Memory B cell (primary cell): ENCODE data around the gene LEPROT.
"Not testable (repeated sequence)": the region's sequence is repeated elsewhere in the genome, so short reads cannot be mapped to it uniquely, and the experiment has no call there.

ENCODE experiments used
- ATAC-seq: fragments of 150-1000 bp; cut with Tn5 transposase; 2 replicates; pipeline ENCODE4 v1.10.0; 2021; ENCODE audit warnings: low read depth, mild to moderate bottlenecking, moderate library complexity
- DNase-seq, 2 donors: peaks; one replicate each; pipeline ENCODE4 v3.0.0; 2022; ENCODE audit warnings: low spot score in 2 of 2
- H3K27ac Mint-ChIP-seq: one replicate; pipeline ENCODE4 v1.8.0; 2022; ENCODE audit warnings: mild to moderate bottlenecking, moderate library complexity, mixed read lengths
- H3K27me3 Mint-ChIP-seq: one replicate; pipeline ENCODE4 v1.8.0; 2022; ENCODE audit warnings: mixed read lengths
- H3K36me3 Mint-ChIP-seq: one replicate; pipeline ENCODE4 v1.8.0; 2022; ENCODE audit warnings: mild to moderate bottlenecking, mixed read lengths
- H3K4me1 Mint-ChIP-seq: one replicate; pipeline ENCODE4 v1.8.0; 2022; ENCODE audit warnings: mixed read lengths
- H3K4me3 Mint-ChIP-seq: one replicate; pipeline ENCODE4 v1.8.0; 2022; ENCODE audit warnings: mild to moderate bottlenecking, moderate library complexity, mixed read lengths
- H3K9me3 Mint-ChIP-seq: one replicate; pipeline ENCODE4 v1.8.0; 2022; ENCODE audit warnings: mixed read lengths

LEPROT gene, protein sequence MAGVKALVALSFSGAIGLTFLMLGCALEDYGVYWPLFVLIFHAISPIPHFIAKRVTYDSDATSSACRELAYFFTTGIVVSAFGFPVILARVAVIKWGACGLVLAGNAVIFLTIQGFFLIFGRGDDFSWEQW

GRCh38 chr1:65420590-65421350 is at the start of gene LEPROT, which contains the start of gene LEPR:
Gene LEPROT, plus strand, starts transcription at chr1:65420668. Its CDS starts 57 bp downstream, at chr1:65420725.
Gene LEPR, plus strand, starts transcription at chr1:65420668. Its CDS starts 144,898 bp downstream, at chr1:65565566.
- DNase-seq (no peak), ATAC-seq (no peak)
- Mint-ChIP-seq H3K36me3 (peaks cover 8% of the 10 kb centered on the region), H3K4me3 (no peak within 1 kb of the TSS), H3K27me3 (no peaks in the 10 kb centered on the region), H3K4me1 (peaks cover 8% of the 10 kb centered on the region), H3K27ac (peak within 1 kb of the TSS; percentile 64), H3K9me3 (no peaks in the 10 kb centered on the region)

- ATAC-seq (no peak), DNase-seq (no peak)
- Mint-ChIP-seq H3K4me3 (no peak overlapping the region), H3K36me3 (peaks cover 5% of the 10 kb centered on the region), H3K4me1 (no peaks in the 10 kb centered on the region), H3K9me3 (peaks cover 3% of the 10 kb centered on the region), H3K27me3 (peaks cover 10% of the 10 kb centered on the region), H3K27ac (no peak overlapping the region)
These were observed 48.9 kb upstream of the LEPROT start for GRCh38 chr1:65371544-65371943.

GRCh38 chr1:65372557-65372956 is 47.9 kb upstream of the LEPROT start:
- Mint-ChIP-seq H3K27me3 (peaks cover 10% of the 10 kb centered on the region), H3K4me1 (no peaks in the 10 kb centered on the region), H3K4me3 (no peak overlapping the region), H3K9me3 (peaks cover 3% of the 10 kb centered on the region), H3K27ac (no peak overlapping the region), H3K36me3 (peaks cover 5% of the 10 kb centered on the region)
- no peak for ATAC-seq
- DNase-seq = no peak

- H3K27me3 Mint-ChIP-seq = peaks cover 10% of the 10 kb centered on the region
- H3K27ac Mint-ChIP-seq = no peak overlapping the region
- no peak for DNase-seq
- H3K4me3 Mint-ChIP-seq = no peak overlapping the region
- ATAC-seq = no peak
- H3K36me3 Mint-ChIP-seq = peaks cover 7% of the 10 kb centered on the region
- no peaks in the 10 kb centered on the region for H3K4me1 Mint-ChIP-seq
- peaks cover 3% of the 10 kb centered on the region for H3K9me3 Mint-ChIP-seq
These were observed 42.8 kb upstream of the LEPROT start for GRCh38 chr1:65377496-65378246.

GRCh38 chr1:65378247-65378946 is 42.1 kb upstream of the LEPROT start:
- H3K36me3 Mint-ChIP-seq = peaks cover 7% of the 10 kb centered on the region
- no peak overlapping the region for H3K27ac Mint-ChIP-seq

DNA sequence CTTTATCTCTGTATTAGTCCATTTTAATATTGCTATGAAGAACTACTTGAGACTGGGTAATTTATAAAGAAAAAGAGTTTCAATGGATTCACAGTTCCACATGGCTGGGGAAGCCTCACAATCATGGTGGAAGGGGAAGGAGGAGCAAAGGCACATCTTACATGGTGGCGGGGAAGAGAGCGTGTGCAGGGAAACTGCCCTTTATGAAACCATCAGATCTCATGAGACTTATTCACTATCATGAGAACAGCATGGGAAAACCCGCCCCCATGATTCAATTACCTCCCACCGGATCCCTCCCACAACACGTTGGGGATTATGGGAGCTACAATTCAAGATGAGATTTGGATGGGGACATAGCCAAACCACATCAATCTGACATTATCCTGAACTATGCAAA is 36.0 kb upstream of the LEPROT start:
- H3K4me3 Mint-ChIP-seq, H3K27ac Mint-ChIP-seq, H3K4me1 Mint-ChIP-seq, H3K36me3 Mint-ChIP-seq, H3K27me3 Mint-ChIP-seq, DNase-seq, H3K9me3 Mint-ChIP-seq, ATAC-seq: not testable (repeated sequence)

More at GRCh38 chr1:65378247-65378946, 42.1 kb upstream of the LEPROT start:
- no peak for ATAC-seq
- DNase-seq = no peak
- Mint-ChIP-seq H3K9me3 (peaks cover 3% of the 10 kb centered on the region), H3K4me1 (no peaks in the 10 kb centered on the region), H3K4me3 (no peak overlapping the region), H3K27me3 (peaks cover 12% of the 10 kb centered on the region)

DNA sequence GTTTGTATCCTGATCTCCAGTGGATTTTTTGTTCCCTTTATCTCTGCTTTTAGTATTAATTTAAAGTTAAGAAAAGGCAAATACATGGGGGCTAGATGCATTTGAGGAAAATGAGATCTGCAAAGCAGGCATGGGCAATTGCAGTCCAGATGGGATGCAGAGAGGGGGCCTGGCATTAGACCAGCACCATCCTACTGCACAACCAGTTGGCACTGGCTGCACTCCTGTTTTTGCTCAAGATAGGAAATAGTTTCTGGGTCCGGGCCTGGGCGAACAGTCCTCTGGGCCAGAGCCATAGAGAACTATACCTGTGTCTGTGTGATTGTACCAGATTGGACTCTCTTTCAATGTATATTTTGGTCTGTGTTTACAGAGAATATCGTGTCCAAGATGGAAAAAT is 34.0 kb upstream of the LEPROT start:
- Mint-ChIP-seq H3K27me3 (peaks cover 4% of the 10 kb centered on the region), H3K4me3 (no peak overlapping the region)
- no peak for ATAC-seq

GRCh38 chr1:65387821-65388220 is 32.6 kb upstream of the LEPROT start:
- Mint-ChIP-seq H3K4me3 (no peak overlapping the region), H3K9me3 (no peaks in the 10 kb centered on the region), H3K27ac (no peak overlapping the region), H3K27me3 (peaks cover 3% of the 10 kb centered on the region), H3K36me3 (no peaks in the 10 kb centered on the region), H3K4me1 (no peaks in the 10 kb centered on the region)
- no peak for DNase-seq
- no peak for ATAC-seq

More for the DNA sequence above, 34.0 kb upstream of the LEPROT start:
- no peak overlapping the region for H3K27ac Mint-ChIP-seq
- H3K4me1 Mint-ChIP-seq = no peaks in the 10 kb centered on the region
- no peaks in the 10 kb centered on the region for H3K36me3 Mint-ChIP-seq
- DNase-seq = no peak
- no peaks in the 10 kb centered on the region for H3K9me3 Mint-ChIP-seq

- no peak for ATAC-seq
- Mint-ChIP-seq H3K9me3 (no peaks in the 10 kb centered on the region), H3K4me3 (no peak overlapping the region), H3K36me3 (no peaks in the 10 kb centered on the region), H3K27me3 (peaks cover 2% of the 10 kb centered on the region), H3K4me1 (no peaks in the 10 kb centered on the region), H3K27ac (no peak overlapping the region)
- no peak for DNase-seq
These were observed 31.4 kb upstream of the LEPROT start for GRCh38 chr1:65388908-65389695.

DNA sequence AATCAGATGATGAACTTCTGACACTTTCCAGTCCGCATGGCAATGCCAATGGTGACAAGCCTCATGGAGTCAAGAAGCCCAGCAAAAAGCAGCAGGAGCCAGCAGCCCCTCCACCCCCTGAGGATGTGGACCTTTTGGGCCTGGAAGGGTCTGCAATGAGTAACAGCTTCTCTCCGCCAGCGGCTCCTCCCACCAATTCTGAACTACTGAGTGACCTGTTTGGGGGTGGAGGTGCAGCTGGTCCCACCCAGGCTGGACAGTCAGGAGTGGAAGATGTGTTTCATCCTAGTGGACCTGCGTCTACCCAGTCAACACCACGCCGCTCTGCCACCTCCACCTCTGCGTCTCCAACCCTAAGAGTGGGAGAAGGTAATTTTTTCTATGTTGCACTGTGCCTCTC is 28.0 kb upstream of the LEPROT start:
- no peaks in the 10 kb centered on the region for H3K4me1 Mint-ChIP-seq

GRCh38 chr1:65393347-65393746 is 27.1 kb upstream of the LEPROT start:
- H3K9me3 Mint-ChIP-seq = no peaks in the 10 kb centered on the region
- ATAC-seq = no peak
- H3K4me1 Mint-ChIP-seq = no peaks in the 10 kb centered on the region
- no peak for DNase-seq
- peaks cover under 1% of the 10 kb centered on the region for H3K27me3 Mint-ChIP-seq
- H3K4me3 Mint-ChIP-seq = no peak overlapping the region
- no peak overlapping the region for H3K27ac Mint-ChIP-seq
- peaks cover 1% of the 10 kb centered on the region for H3K36me3 Mint-ChIP-seq

More for the DNA sequence above, 28.0 kb upstream of the LEPROT start:
- ATAC-seq = no peak
- H3K36me3 Mint-ChIP-seq = peaks cover 1% of the 10 kb centered on the region
- H3K27ac Mint-ChIP-seq = no peak overlapping the region
- H3K27me3 Mint-ChIP-seq = no peaks in the 10 kb centered on the region
- no peak overlapping the region for H3K4me3 Mint-ChIP-seq
- no peak for DNase-seq
- H3K9me3 Mint-ChIP-seq = no peaks in the 10 kb centered on the region

- DNase-seq = no peak
- H3K36me3 Mint-ChIP-seq = peaks cover 1% of the 10 kb centered on the region
- H3K27me3 Mint-ChIP-seq = peaks cover 1% of the 10 kb centered on the region
These were observed 26.5 kb upstream of the LEPROT start for GRCh38 chr1:65393928-65394327.

GRCh38 chr1:65395887-65396612 is 24.4 kb upstream of the LEPROT start:
- H3K4me1 Mint-ChIP-seq = no peaks in the 10 kb centered on the region
- no peaks in the 10 kb centered on the region for H3K9me3 Mint-ChIP-seq
- DNase-seq (no peak), ATAC-seq (no peak)
- no peak overlapping the region for H3K27ac Mint-ChIP-seq
- peaks cover 1% of the 10 kb centered on the region for H3K36me3 Mint-ChIP-seq
- H3K4me3 Mint-ChIP-seq = no peak overlapping the region
- H3K27me3 Mint-ChIP-seq = peaks cover 1% of the 10 kb centered on the region

More at GRCh38 chr1:65393928-65394327, 26.5 kb upstream of the LEPROT start:
- Mint-ChIP-seq H3K9me3 (no peaks in the 10 kb centered on the region), H3K4me3 (no peak overlapping the region), H3K27ac (no peak overlapping the region), H3K4me1 (no peaks in the 10 kb centered on the region)
- ATAC-seq = no peak
